Trophoblast cell (in vitro differentiated cells and primary cell): ENCODE data around the gene PKP4.
A peak's percentile ranks its signal among the peaks of the same experiment; 100 is the strongest.

Experiments used
- DNase-seq, 2 donors: peaks; one replicate each; pipeline ENCODE4 v3.0.0-alpha.2; 2016
- H2AFZ ChIP-seq: 2 replicates; pipeline ENCODE4 v1.6.1; 2013; ENCODE audit warnings: low read length, moderate library complexity, mild to moderate bottlenecking; ENCODE audit not compliant: insufficient read depth, poor library complexity
- H2AK5ac ChIP-seq: 2 replicates; pipeline ENCODE4 v1.6.1; 2013; ENCODE audit warnings: mild to moderate bottlenecking, low read length
- H2BK120ac ChIP-seq: 2 replicates; pipeline ENCODE4 v1.6.1; 2013; ENCODE audit warnings: low read length, mild to moderate bottlenecking, moderate library complexity; ENCODE audit not compliant: insufficient read depth, poor library complexity
- H2BK12ac ChIP-seq: 2 replicates; pipeline ENCODE4 v1.6.1; 2013; ENCODE audit warnings: mild to moderate bottlenecking, low read length, moderate library complexity
- H2BK5ac ChIP-seq: 2 replicates; pipeline ENCODE4 v1.6.1; 2013; ENCODE audit warnings: low read length, low read depth, moderate library complexity, mild to moderate bottlenecking; ENCODE audit not compliant: poor library complexity
- H3K14ac ChIP-seq: 2 replicates; pipeline ENCODE4 v1.6.1; 2013; ENCODE audit warnings: mild to moderate bottlenecking, low read length
- H3K18ac ChIP-seq: 2 replicates; pipeline ENCODE4 v1.6.1; 2013; ENCODE audit warnings: mild to moderate bottlenecking, low read length
- H3K23ac ChIP-seq: 2 replicates; pipeline ENCODE4 v1.6.1; 2013; ENCODE audit warnings: low read length
- H3K27ac ChIP-seq: 2 replicates; pipeline ENCODE4 v1.5.1; 2013; ENCODE audit warnings: low read depth, mild to moderate bottlenecking, inconsistent platforms, low read length, moderate library complexity
- H3K27me3 ChIP-seq: 2 replicates; pipeline ENCODE4 v1.6.1; 2013; ENCODE audit warnings: inconsistent platforms, mild to moderate bottlenecking, low read length, moderate library complexity; ENCODE audit not compliant: insufficient read depth
- H3K36me3 ChIP-seq, 2 experiments: 1 replicate in 1 of 2; 2 replicates in 1 of 2; pipeline ENCODE4 v1.6.1; 2013; ENCODE audit warnings: low read length in 2 of 2, mild to moderate bottlenecking in 2 of 2, moderate library complexity in 1 of 2; ENCODE audit not compliant: insufficient read depth in 2 of 2, control insufficient read depth in 1 of 2
- H3K4ac ChIP-seq: 2 replicates; pipeline ENCODE4 v1.6.1; 2013; ENCODE audit warnings: low read depth, mild to moderate bottlenecking, low read length, moderate library complexity
- H3K4me1 ChIP-seq, 2 experiments: 1 replicate in 1 of 2; 2 replicates in 1 of 2; pipeline ENCODE4 v1.6.1; 2013; ENCODE audit warnings: low read length in 2 of 2, mild to moderate bottlenecking in 2 of 2, moderate library complexity in 1 of 2; ENCODE audit not compliant: insufficient read depth in 2 of 2, control insufficient read depth in 1 of 2
- H3K4me2 ChIP-seq: 2 replicates; pipeline ENCODE4 v1.6.1; 2013; ENCODE audit warnings: inconsistent platforms, mild to moderate bottlenecking, low read length, moderate library complexity
- H3K4me3 ChIP-seq: 2 replicates; pipeline ENCODE4 v1.5.1; 2013; ENCODE audit warnings: mild to moderate bottlenecking, low read depth, low read length, inconsistent platforms
- H3K79me1 ChIP-seq: one replicate; pipeline ENCODE4 v1.6.1; 2013; ENCODE audit warnings: low read length
- H3K79me2 ChIP-seq: 2 replicates; pipeline ENCODE4 v1.6.1; 2013; ENCODE audit warnings: low read length, mild to moderate bottlenecking; ENCODE audit not compliant: control insufficient read depth, insufficient read depth, poor library complexity
- H3K9ac ChIP-seq: 2 replicates; pipeline ENCODE4 v1.6.1; 2013; ENCODE audit warnings: mild to moderate bottlenecking, low read length
- H3K9me3 ChIP-seq: 2 replicates; pipeline ENCODE4 v1.6.1; 2013; ENCODE audit warnings: low read depth, mild to moderate bottlenecking, control low read depth, inconsistent platforms, low read length; ENCODE audit not compliant: insufficient read depth
- H4K12ac ChIP-seq: 2 replicates; pipeline ENCODE4 v1.6.1; 2013; ENCODE audit warnings: low read depth, mild to moderate bottlenecking, low read length, moderate library complexity
- H4K8ac ChIP-seq: 2 replicates; pipeline ENCODE4 v1.6.1; 2013; ENCODE audit warnings: low read depth, mild to moderate bottlenecking, low read length, moderate library complexity
- H4K91ac ChIP-seq: one replicate; pipeline ENCODE4 v1.6.1; 2013; ENCODE audit warnings: low read depth, mild to moderate bottlenecking, low read length, moderate library complexity
- WGBS: extraction: QIAGEN DNeasy Blood & Tissue Kit; methylation state at CpG from one replicate; pipeline ENCODE4 v1.1.7; 2013; ENCODE audit warnings: missing lambda C conversion rate; ENCODE audit not compliant: insufficient read length, insufficient coverage; ENCODE audit errors: extremely low coverage; 5-methylcytosine and 5-hydroxymethylcytosine counted together

The PKP4 gene

GRCh38 chr2:158501301-158501700 lies 44.5 kb downstream of the PKP4 start:
- no CpG with 5 or more reads among the region's 1 CpG for WGBS
- Histone ChIP-seq H3K79me1 (peaks cover 3% of the 10 kb centered on the region), H3K4me2 (no peak overlapping the region)

GRCh38 chr2:158502974-158503373 lies 46.2 kb downstream of the PKP4 start:
- Histone ChIP-seq H3K23ac (no peak overlapping the region), H4K12ac (no peak overlapping the region), H3K9me3 (no peaks in the 10 kb centered on the region), H4K8ac (no peak overlapping the region), H3K27ac (no peak overlapping the region), H2BK5ac (no peak overlapping the region), H3K14ac (no peak overlapping the region), H3K79me1 (peaks cover 3% of the 10 kb centered on the region), H3K79me2 (no peaks in the 10 kb centered on the region), H3K4me2 (no peak overlapping the region), H3K4me3 (no peak overlapping the region), H2AK5ac (no peak overlapping the region), H3K36me3 (no peaks in the 10 kb centered on the region), H3K9ac (no peak overlapping the region), H2BK120ac (no peak overlapping the region), H3K4ac (no peak overlapping the region), H3K27me3 (no peaks in the 10 kb centered on the region), H3K18ac (no peak overlapping the region), H4K91ac (no peak overlapping the region), H3K4me1 (peaks cover 8 to 12% of the 10 kb centered on the region in 2 experiments), H2AFZ (no peak overlapping the region), H2BK12ac (no peak overlapping the region)
- no CpG with 5 or more reads among the region's 2 CpGs for WGBS
- peak; percentile 46 to 93 for DNase-seq

More at GRCh38 chr2:158501301-158501700, 44.5 kb downstream of the PKP4 start:
- Histone ChIP-seq H3K36me3 (no peaks in the 10 kb centered on the region), H2AFZ (no peak overlapping the region), H2BK5ac (no peak overlapping the region), H3K4me3 (no peak overlapping the region), H2BK120ac (no peak overlapping the region), H2AK5ac (no peak overlapping the region), H4K8ac (no peak overlapping the region), H4K91ac (no peak overlapping the region), H4K12ac (no peak overlapping the region), H3K27me3 (no peaks in the 10 kb centered on the region), H3K9me3 (no peaks in the 10 kb centered on the region), H3K4ac (no peak overlapping the region), H3K79me2 (no peaks in the 10 kb centered on the region), H3K14ac (no peak overlapping the region), H3K9ac (no peak overlapping the region), H3K27ac (no peak overlapping the region), H2BK12ac (no peak overlapping the region), H3K23ac (no peak overlapping the region), H3K4me1 (peaks cover 8 to 10% of the 10 kb centered on the region in 2 experiments), H3K18ac (no peak overlapping the region)
- DNase-seq, result no peak

GRCh38 chr2:158504088-158504487 lies 47.3 kb downstream of the PKP4 start:
- no peak overlapping the region for H4K91ac ChIP-seq
- H3K27me3 ChIP-seq, result no peaks in the 10 kb centered on the region
- H4K12ac ChIP-seq, result no peak overlapping the region
- H3K4me2 ChIP-seq, result no peak overlapping the region
- no peak overlapping the region for H3K14ac ChIP-seq
- peaks cover 5 to 12% of the 10 kb centered on the region in 2 experiments for H3K4me1 ChIP-seq
- H3K4me3 ChIP-seq, result no peak overlapping the region
- no peak for DNase-seq
- H4K8ac ChIP-seq, result no peak overlapping the region
- no peak overlapping the region for H2AFZ ChIP-seq
- no peaks in the 10 kb centered on the region for H3K9me3 ChIP-seq
- H3K4ac ChIP-seq, result no peak overlapping the region
- H2BK5ac ChIP-seq, result no peak overlapping the region
- no CpG with 5 or more reads among the region's 3 CpGs for WGBS
- H2AK5ac ChIP-seq, result no peak overlapping the region
- H3K79me2 ChIP-seq, result no peaks in the 10 kb centered on the region
- H2BK120ac ChIP-seq, result no peak overlapping the region
- no peak overlapping the region for H3K23ac ChIP-seq
- no peak overlapping the region for H3K18ac ChIP-seq
- H2BK12ac ChIP-seq, result no peak overlapping the region
- no peak overlapping the region for H3K27ac ChIP-seq
- H3K36me3 ChIP-seq, result no peaks in the 10 kb centered on the region
- no peak overlapping the region for H3K9ac ChIP-seq
- peaks cover 3% of the 10 kb centered on the region for H3K79me1 ChIP-seq

GRCh38 chr2:158505448-158505934 lies 48.7 kb downstream of the PKP4 start:
- H3K14ac ChIP-seq, result no peak overlapping the region
- H3K4me2 ChIP-seq, result no peak overlapping the region
- no peak overlapping the region for H3K4me3 ChIP-seq
- H2BK5ac ChIP-seq, result no peak overlapping the region
- H2AFZ ChIP-seq, result no peak overlapping the region
- H3K4ac ChIP-seq, result peak overlapping the region; percentile 0
- H4K91ac ChIP-seq, result no peak overlapping the region
- no CpG with 5 or more reads among the region's 4 CpGs for WGBS
- H3K36me3 ChIP-seq, result no peaks in the 10 kb centered on the region
- no peaks in the 10 kb centered on the region for H3K27me3 ChIP-seq
- no peak overlapping the region for H2BK120ac ChIP-seq
- no peak overlapping the region for H2BK12ac ChIP-seq
- H3K79me1 ChIP-seq, result peaks cover 5% of the 10 kb centered on the region
- H4K12ac ChIP-seq, result no peak overlapping the region
- DNase-seq, result no peak
- peak overlapping the region; percentile 13 for H3K18ac ChIP-seq
- H3K27ac ChIP-seq, result no peak overlapping the region
- no peak overlapping the region for H4K8ac ChIP-seq
- peaks cover 5 to 11% of the 10 kb centered on the region in 2 experiments for H3K4me1 ChIP-seq
- no peaks in the 10 kb centered on the region for H3K9me3 ChIP-seq
- H3K9ac ChIP-seq, result no peak overlapping the region
- H3K23ac ChIP-seq, result no peak overlapping the region
- H3K79me2 ChIP-seq, result no peaks in the 10 kb centered on the region
- no peak overlapping the region for H2AK5ac ChIP-seq
